OCI-LY1 (cell line): Measurements from ENCODE around the gene PREX1.

Experiments
- H2AFZ ChIP-seq: fragments of 200-600 bp; sonication (generic), shearing (Covaris generic); 2 replicates; pipeline ENCODE4 v1.6.0; 2014; ENCODE audit warnings: antibody characterized with exemption, mild to moderate bottlenecking, low read length
- H3F3A ChIP-seq: fragments of 200-600 bp; sonication (generic), shearing (Covaris generic); 2 replicates; pipeline ENCODE4 v1.6.0; 2014; ENCODE audit warnings: mild to moderate bottlenecking, antibody characterized with exemption, low read length, moderate library complexity; ENCODE audit not compliant: insufficient read depth
- H3K27ac ChIP-seq: fragments of 200-600 bp; sonication (generic); 2 replicates; pipeline ENCODE4 v1.5.1; 2014; ENCODE audit warnings: low read length, mixed run types, mild to moderate bottlenecking, low read depth; ENCODE audit not compliant: poor library complexity, severe bottlenecking
- H3K27me3 ChIP-seq: fragments of 200-600 bp; sonication (generic); 2 replicates; pipeline ENCODE4 v1.6.0; 2014; ENCODE audit warnings: antibody characterized with exemption, mild to moderate bottlenecking, low read length, moderate library complexity; ENCODE audit not compliant: insufficient read depth
- H3K36me3 ChIP-seq: fragments of 200-600 bp; sonication (generic); 2 replicates; pipeline ENCODE4 v1.6.1; 2014; ENCODE audit warnings: mild to moderate bottlenecking, antibody characterized with exemption, low read length, moderate library complexity, mixed read lengths; ENCODE audit not compliant: insufficient read depth
- H3K4me1 ChIP-seq: fragments of 200-600 bp; sonication (generic); 2 replicates; pipeline ENCODE4 v1.5.1; 2014; ENCODE audit warnings: mild to moderate bottlenecking, low read length, moderate library complexity; ENCODE audit not compliant: insufficient read depth, severe bottlenecking
- H3K4me2 ChIP-seq: fragments of 200-600 bp; sonication (generic), shearing (Covaris generic); 2 replicates; pipeline ENCODE4 v1.6.1; 2014; ENCODE audit warnings: low read length
- H3K4me3 ChIP-seq: fragments of 200-600 bp; sonication (generic); 2 replicates; pipeline ENCODE4 v1.5.1; 2014; ENCODE audit warnings: low read length, low read depth, mild to moderate bottlenecking, mixed read lengths; ENCODE audit not compliant: poor library complexity, severe bottlenecking
- H3K79me2 ChIP-seq: fragments of 200-600 bp; shearing (Covaris generic); 2 replicates; pipeline ENCODE4 v1.6.1; 2016; ENCODE audit warnings: mixed run types, low read length, mixed read lengths; ENCODE audit not compliant: insufficient read depth
- H3K9ac ChIP-seq: fragments of 200-600 bp; sonication (generic), shearing (Covaris generic); 2 replicates; pipeline ENCODE4 v1.6.1; 2014; ENCODE audit warnings: mild to moderate bottlenecking, low read length, mixed read lengths
- H3K9me2 ChIP-seq: fragments of 200-600 bp; sonication (generic), shearing (Covaris generic); 2 replicates; pipeline ENCODE4 v1.6.1; 2014; ENCODE audit warnings: low read depth, mild to moderate bottlenecking, low read length, mixed read lengths
- H3K9me3 ChIP-seq: fragments of 200-600 bp; shearing (Covaris generic); 2 replicates; pipeline ENCODE4 v1.6.1; 2014; ENCODE audit warnings: low read length, mixed read lengths
- H4K20me1 ChIP-seq: fragments of 200-600 bp; sonication (generic), shearing (Covaris generic); 2 replicates; pipeline ENCODE4 v1.6.0; 2016; ENCODE audit warnings: mild to moderate bottlenecking, low read length; ENCODE audit not compliant: insufficient read depth
- EZH2 ChIP-seq: fragments of 200-600 bp; sonication (generic), shearing (Covaris generic); IDR thresholded peaks from 2 replicates; pipeline ENCODE4 v1.8.0; 2017; ENCODE audit warnings: borderline replicate concordance, mixed run types, mild to moderate bottlenecking, antibody characterized with exemption, low read length, moderate library complexity, mixed read lengths
- TF ChIP-seq, protein P1 (sequence below): fragments of 200-600 bp; sonication (generic), shearing (Covaris generic); IDR thresholded peaks from 2 replicates; pipeline ENCODE4 v1.5.1; 2017; ENCODE audit warnings: mild to moderate bottlenecking, antibody characterized with exemption, low read length, moderate library complexity, mixed read lengths

The PREX1 gene

DNA sequence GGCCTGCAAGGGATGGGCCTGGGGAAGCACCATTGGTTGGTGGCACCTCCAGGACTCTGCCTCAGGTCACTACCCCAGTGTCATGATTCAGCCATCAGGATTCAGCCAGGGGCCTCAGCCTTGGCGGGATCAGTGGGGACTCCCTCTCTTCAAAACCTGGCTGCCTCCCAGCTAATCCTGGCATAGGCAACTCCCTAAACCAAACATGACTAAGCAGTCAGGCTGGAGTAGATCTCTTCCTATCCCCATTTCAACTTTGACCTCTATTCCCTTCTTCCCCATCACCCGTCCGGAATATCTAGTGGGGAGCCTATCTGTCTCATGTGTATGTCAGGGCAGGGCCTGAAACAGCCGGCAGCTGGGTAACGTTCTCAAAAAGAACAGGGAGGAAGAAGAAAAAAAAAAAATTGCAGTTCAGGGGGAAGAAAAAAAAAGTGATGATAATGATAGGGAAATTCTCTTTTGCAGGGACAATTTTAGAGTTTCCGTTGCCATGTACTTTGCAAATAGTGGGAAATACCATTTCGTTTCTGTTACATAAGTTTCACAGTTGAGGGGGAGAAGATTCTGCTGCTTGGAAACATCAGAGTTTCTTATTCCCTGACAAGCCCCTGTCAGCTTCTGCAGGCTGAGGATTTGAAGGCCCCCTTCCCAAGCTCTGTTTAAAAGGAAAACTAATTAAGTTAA, 4.1 kb upstream of the PREX1 start:
- Histone ChIP-seq H3K27ac (no peak overlapping the region), H3K9me3 (no peaks in the 10 kb centered on the region), H3K79me2 (no peaks in the 10 kb centered on the region), H3K36me3 (no peaks in the 10 kb centered on the region), H2AFZ (no peak overlapping the region), H3F3A (no peaks in the 10 kb centered on the region), H3K9ac (no peak overlapping the region), H3K4me1 (no peaks in the 10 kb centered on the region), H3K4me2 (no peak overlapping the region), H3K27me3 (peaks cover 8% of the 10 kb centered on the region; the same call in 1 of the 2 replicates), H3K9me2 (no peaks in the 10 kb centered on the region), H4K20me1 (no peaks in the 10 kb centered on the region), H3K4me3 (no peak overlapping the region)
- TF ChIP-seq EZH2: no peak
- TF ChIP-seq, protein P1, sequence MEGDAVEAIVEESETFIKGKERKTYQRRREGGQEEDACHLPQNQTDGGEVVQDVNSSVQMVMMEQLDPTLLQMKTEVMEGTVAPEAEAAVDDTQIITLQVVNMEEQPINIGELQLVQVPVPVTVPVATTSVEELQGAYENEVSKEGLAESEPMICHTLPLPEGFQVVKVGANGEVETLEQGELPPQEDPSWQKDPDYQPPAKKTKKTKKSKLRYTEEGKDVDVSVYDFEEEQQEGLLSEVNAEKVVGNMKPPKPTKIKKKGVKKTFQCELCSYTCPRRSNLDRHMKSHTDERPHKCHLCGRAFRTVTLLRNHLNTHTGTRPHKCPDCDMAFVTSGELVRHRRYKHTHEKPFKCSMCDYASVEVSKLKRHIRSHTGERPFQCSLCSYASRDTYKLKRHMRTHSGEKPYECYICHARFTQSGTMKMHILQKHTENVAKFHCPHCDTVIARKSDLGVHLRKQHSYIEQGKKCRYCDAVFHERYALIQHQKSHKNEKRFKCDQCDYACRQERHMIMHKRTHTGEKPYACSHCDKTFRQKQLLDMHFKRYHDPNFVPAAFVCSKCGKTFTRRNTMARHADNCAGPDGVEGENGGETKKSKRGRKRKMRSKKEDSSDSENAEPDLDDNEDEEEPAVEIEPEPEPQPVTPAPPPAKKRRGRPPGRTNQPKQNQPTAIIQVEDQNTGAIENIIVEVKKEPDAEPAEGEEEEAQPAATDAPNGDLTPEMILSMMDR: no peak

DNA sequence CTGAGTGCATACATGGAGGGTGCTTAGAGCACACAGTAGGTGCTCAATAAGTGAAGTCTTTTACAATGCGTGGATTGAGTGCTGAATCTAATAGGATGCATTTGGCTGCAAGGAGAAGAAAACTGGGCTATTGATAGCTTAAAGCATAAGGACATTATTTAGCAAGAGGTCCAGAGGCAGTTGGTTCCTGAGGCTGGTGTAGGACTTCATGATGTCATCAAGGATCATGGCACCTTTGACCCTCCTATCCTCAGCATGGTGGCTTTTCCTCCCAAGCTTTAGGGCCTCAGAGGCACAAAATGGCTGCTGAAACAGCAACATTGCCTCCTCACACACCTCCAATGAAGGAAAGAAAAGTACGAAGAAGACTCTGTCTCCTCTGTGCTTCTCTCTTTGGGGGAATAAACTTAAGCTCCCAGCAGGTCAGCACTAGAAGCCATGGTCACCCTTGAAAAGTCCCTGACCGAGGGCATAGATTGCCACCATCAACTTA, 3.1 kb upstream of the PREX1 start:
- Histone ChIP-seq H3K4me3 (no peak overlapping the region), H3K9me2 (no peaks in the 10 kb centered on the region), H2AFZ (no peak overlapping the region), H3K79me2 (no peaks in the 10 kb centered on the region), H4K20me1 (no peaks in the 10 kb centered on the region), H3K4me2 (no peak overlapping the region), H3F3A (no peaks in the 10 kb centered on the region), H3K9me3 (no peaks in the 10 kb centered on the region), H3K27ac (no peak overlapping the region), H3K36me3 (no peaks in the 10 kb centered on the region), H3K4me1 (no peaks in the 10 kb centered on the region), H3K9ac (no peak overlapping the region), H3K27me3 (peaks cover 8% of the 10 kb centered on the region; the same call in 1 of the 2 replicates)
- TF ChIP-seq, protein P1: no peak
- TF ChIP-seq EZH2: no peak

DNA sequence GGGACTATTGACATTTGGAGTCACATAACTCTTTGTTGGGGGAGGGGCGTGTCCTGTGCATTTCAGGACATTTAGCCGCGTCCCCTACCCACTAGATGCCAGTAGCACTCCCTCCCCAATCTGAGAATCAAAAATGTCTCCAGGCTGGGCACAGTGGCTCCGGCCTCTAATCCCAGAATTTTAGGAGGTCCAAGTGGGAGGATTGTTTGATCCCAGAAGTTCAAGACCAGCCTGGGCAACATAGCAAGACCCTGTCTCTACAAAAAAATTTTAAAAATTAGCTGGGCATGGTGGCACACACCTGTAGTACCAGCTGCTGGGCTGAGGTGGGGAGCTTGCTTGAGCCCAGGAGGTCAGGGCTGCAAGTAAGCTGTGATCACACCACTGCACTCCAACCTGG, 2.1 kb upstream of the PREX1 start:
- Histone ChIP-seq H4K20me1 (no peaks in the 10 kb centered on the region), H2AFZ (no peak overlapping the region), H3K79me2 (no peaks in the 10 kb centered on the region), H3F3A (no peaks in the 10 kb centered on the region), H3K36me3 (no peaks in the 10 kb centered on the region), H3K9me2 (no peaks in the 10 kb centered on the region), H3K27ac (no peak overlapping the region), H3K27me3 (peaks cover 8% of the 10 kb centered on the region; the same call in 1 of the 2 replicates), H3K9ac (no peak overlapping the region), H3K4me1 (no peaks in the 10 kb centered on the region), H3K4me2 (no peak overlapping the region), H3K4me3 (no peak overlapping the region), H3K9me3 (no peaks in the 10 kb centered on the region)
- no peak for TF ChIP-seq EZH2
- TF ChIP-seq, protein P1: no peak
